GM03348 (cell line): ENCODE data around the gene RTN4RL1.

Experiments used
- DNase-seq: peaks from one replicate; pipeline ENCODE4 v3.0.0; 2012; ENCODE audit warnings: low spot score

RTN4RL1 gene

DNA sequence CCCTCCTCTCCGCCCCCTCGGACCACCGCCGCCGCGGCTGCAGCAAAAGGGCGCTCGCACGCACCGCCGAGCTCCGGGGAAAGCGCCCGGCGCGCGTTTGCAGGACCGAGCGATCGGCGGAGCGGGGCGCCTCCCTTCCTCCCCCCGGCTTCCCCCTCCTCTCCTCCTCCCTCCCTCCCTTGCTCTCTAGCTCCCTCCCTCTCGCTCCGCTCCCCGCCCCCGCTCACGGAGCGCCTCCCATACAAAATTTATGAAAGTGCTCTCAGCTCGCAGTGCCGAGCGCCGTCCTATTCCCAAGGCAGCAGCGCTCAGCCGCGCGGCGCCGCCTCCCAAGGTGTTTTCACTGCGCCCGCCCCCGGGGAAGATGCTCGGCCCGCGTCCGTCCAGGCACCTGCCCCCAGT lies at the start of gene RTN4RL1:
Gene RTN4RL1, minus strand, starts transcription at position 115 of the 402 bp plus-strand sequence. CDS start 469 bp downstream, outside the sequence.
- DNase-seq: peak; percentile 87

DNA sequence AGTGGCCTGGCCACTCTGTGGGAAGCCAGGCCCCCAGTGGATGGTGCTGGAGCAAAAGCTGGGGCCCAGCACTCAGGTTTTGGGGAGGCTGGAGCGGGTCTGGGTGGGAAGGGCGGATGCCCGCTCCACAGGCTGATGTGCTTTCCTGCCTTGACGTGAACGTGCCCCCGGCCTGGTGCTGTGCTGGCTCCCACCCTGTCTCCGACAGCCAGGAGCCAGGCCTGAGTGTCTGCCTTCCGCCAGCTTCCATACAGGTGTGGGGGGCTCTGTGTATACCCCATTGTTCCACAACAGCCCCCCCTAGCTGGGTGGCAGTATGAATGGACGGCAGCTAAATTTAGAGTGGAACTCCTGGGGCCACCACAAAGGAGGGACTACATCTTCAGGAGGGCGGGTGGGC lies 49.8 kb upstream of the RTN4RL1 start:
- DNase-seq: no peak

GRCh38 chr17:2071455-2072281 lies 46.5 kb upstream of the RTN4RL1 start:
- no peak for DNase-seq

GRCh38 chr17:2071024-2071385 lies 45.9 kb upstream of the RTN4RL1 start:
- no peak for DNase-seq

DNA sequence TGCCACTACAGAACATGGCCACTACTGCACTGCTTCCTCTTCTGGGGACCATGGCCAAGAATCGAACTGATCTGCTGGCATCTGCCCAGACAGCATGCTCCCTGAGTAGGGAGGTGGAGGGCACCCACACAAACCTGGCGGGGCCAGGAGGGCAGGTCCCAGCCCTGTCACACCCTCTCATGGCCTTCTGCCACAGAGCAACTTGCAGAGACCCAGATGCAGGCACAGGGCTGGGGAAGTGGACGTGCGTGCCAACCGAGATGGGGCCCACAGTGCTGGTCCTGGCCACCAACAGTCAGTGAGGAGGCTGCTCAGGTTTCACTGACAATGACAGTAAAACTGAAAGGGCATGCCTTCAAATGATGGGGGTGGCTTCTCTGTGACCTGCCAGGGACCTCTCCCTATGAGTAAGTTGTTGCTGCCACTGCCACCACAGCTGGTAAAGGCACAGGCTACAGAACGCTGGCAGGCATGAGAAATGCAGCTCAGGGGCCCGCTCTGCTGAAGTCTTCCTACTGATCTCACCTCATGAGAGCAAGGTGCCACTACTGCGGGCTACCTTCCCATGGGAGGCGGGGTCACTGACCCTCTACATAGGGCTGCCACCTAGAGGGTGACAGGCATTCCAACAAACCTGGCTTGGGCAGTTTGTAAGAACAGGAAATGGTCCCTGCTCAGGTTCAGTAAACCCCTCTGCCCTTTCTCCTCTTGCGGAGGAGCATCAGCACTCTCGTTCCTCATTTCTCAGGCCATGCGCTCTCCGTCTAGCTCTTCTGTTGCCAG lies 45.3 kb upstream of the RTN4RL1 start:
- no peak for DNase-seq

DNA sequence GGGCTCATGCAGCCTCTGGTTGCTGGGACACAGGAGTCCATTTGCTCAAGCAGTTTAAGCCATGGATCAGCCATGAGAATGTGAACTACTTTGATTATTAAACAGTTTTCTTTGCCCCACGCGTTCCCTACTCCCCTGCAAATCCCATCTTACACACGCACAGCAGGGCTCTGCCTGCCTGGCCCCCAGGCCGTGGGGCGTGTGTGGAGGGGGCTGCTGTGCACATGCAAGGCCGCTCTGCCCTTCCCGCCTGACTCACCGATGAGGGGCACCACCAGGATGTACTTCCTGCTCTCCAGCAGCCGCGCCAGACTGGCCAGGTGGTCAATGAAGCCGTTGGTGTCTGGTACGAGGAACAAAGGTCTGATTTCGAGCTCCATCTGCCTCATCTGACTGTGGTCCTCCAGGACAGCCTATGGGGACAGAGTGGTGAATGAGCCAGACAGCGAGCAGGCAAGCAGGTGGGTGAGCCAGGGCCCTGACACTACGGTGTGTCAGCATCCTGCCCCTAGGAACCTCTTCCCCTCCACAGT lies 43.5 kb upstream of the RTN4RL1 start:
- DNase-seq: no peak

DNA sequence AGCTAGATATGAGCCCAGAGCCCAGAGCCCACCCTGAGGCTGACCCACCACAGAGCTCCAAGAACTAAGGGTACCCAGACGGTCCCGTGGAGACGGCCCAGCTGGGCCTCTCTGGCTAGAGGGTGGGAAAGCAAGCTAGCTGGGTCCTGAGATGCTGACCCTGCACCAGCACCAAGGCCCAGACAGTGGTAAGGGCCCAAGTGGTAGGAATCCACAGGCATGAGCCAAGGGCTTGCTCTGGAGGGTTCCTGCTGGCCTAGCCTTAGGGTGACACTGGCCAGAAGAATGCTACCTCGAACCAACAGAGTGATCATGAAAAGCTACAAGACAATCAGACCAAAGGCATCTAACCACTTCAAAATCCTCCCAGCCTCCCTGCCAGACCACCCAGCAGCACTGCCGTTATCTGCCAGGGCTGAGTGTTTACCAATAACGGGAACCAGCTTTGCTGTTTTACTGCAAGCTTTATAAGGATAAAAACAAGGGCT lies 42.9 kb upstream of the RTN4RL1 start:
- DNase-seq: peak; percentile 83

DNA sequence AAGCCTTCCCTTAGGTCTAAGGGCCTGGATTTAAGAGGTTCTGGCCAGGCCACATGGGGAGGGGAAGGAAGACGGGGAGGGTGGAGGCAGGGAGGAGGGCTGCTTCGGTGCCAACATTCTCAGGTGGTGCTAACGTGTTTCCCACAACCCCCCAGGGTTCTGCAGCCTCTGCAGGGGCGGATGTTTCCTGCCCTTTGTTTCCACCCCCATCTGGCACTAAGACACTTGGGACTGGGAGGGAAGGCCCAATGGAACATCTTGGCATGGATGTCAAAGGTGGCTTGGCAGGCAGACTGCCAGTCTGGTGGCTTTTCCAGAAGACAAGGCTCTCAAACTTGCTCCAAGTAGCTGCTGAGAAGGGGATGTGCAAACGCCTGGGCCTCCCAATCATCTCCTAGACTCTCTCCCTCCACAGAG lies 42.5 kb upstream of the RTN4RL1 start:
- peak; percentile 64 for DNase-seq

DNA sequence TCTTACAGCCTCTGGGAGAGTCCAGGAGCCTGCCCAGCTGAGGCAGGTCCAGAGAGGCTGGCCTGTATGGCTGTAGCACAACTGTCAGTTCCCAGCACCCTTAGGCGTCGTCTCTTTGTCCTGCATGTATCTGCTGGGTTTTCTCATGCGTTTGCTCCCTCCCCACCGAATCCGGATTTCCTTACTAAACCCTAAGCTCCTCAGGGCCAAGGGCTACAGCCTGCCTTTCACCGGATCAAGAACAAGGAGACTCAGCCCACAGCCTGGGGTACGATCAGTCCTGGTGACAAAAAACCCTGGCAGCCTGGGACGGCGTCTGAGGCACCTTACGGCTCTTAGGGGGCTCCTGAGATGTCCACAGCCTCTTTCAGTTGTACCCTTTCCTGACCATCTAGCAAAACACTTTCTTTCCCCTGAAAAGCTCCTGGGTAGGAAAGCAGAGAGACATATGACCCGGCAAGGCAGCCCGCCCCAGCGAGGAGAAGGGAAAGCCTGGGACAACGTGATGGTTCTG lies 42.0 kb upstream of the RTN4RL1 start:
- DNase-seq: no peak

DNA sequence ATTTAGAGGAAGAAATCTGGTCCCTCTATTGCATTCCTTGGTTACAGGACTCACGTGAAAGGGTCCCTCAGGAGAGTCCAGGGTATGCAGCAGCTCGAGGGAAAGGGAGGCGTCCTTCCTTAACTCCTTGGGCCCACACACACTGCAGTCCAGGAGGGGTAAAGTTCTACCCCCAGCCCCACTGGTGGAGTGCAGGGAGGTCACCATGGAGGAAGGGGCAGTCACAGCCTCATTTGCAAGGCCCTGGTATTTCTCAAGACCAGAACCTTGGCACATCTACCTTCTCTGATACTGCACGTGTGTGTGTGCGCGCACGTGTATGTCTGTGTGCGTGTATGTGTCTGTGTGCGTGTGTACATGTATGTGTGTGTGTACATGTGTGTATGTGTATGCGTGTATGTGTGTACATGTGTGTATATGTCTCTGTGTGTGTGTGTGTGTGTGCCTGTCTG lies 40.8 kb upstream of the RTN4RL1 start:
- no peak for DNase-seq

- DNase-seq: peak; percentile 74
Measured at GRCh38 chr17:2064980-2065785, 40.0 kb upstream of the RTN4RL1 start.

- no peak for DNase-seq
Measured at GRCh38 chr17:2064520-2064971, 39.4 kb upstream of the RTN4RL1 start.

DNA sequence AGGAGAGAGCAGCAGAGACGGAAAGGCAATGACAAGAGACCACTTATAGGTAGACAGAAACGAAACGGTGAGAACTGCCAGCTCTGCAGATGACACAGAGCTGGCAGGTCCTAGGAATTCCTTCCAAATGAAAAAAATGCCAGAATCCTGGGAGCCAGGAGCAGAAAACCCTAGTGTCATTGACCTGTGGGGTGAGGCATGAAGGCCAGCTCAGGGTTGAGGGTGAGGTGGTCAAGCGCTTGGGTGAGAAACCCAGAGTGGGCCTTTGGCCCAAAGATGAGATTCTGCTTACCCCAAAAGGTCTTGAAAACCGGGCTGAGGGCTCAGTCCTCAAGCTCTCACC lies 39.0 kb upstream of the RTN4RL1 start:
- DNase-seq: no peak

GRCh38 chr17:2063261-2064146 lies 38.4 kb upstream of the RTN4RL1 start:
- no peak for DNase-seq

DNA sequence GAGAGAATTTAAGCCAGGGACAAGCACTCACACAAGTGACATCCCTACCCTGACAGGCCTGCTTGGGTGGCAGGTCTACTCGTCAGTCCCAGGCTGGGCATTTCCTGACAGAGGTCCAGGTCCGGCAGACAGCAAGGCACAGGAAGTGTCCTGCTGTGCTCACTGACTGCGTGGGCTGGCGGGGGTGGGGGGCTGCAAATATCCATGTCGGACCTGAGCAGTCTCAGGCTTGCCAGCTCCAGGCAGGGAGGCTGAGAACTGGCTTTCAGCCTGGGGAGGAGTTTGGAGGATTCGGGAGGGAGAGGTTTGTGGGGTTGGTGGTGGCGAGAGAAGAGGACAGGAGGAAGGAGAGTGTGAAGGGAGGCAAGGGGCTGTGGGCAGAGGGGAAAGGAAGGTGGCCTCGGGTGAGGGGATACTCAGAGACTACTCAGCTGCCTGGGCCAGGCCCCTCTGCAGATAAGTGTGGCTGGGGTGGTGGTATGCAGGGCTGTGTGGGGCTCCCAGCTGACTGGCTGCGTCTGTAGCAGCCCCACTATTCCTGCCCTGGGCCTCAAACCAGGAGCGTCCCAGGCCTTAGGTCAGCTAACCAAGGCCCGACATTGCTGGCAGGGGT lies 37.5 kb upstream of the RTN4RL1 start:
- no peak for DNase-seq

GRCh38 chr17:2061441-2061958 lies 36.4 kb upstream of the RTN4RL1 start:
- DNase-seq: no peak

DNA sequence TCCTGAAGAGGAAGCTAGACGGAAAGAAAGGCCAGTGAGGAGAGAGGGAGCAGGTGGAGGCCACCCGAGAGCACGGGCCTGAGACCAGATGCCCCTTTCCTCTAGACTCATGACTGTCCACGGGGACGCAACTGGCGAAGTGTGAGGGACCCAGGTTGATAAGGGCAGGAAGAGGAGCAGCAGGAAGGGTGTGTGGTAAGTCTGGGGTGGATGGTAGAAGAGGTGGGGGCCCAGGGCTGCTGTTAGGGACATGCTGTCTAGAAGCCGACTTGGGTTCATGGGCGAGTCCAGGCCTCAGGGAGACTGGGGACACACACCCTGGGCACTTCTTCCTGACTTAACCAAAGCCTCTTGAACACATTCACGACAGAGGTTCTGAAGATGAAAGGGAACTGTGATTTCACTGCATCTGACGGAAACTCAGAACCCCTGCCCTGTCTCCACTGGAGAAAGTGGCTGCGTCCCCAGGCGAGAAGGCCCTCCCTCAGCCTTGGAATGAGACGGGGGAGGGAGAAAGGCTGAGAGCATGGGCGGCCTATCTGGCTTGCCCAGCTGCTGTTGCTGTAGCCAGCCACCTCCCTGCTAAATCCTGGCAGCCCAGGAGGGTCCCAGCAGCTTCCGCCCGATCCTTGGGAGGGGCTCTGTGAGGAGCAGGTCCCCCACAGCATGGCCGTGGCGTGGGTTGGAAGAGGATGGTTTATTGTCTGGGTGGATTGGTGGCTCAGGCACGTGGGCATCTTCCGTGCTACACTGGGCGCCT lies 35.7 kb upstream of the RTN4RL1 start:
- no peak for DNase-seq

- no peak for DNase-seq
Measured at GRCh38 chr17:2060385-2060658, 35.2 kb upstream of the RTN4RL1 start.

GRCh38 chr17:2059547-2060384 lies 34.6 kb upstream of the RTN4RL1 start:
- no peak for DNase-seq
